GM21723 (cell line): Measurements from ENCODE around the gene PCMT1.
"Not testable (repeated sequence)": the region's sequence is repeated elsewhere in the genome, so short reads cannot be mapped to it uniquely, and the experiment has no call there.

ENCODE experiments used
- ATAC-seq: cut with Tn5 transposase; IDR thresholded peaks from one replicate; pipeline ENCODE4 v1.9.1; 2021; ENCODE audit warnings: mild to moderate bottlenecking, moderate library complexity; ENCODE audit not compliant: unreplicated experiment

The PCMT1 gene

DNA sequence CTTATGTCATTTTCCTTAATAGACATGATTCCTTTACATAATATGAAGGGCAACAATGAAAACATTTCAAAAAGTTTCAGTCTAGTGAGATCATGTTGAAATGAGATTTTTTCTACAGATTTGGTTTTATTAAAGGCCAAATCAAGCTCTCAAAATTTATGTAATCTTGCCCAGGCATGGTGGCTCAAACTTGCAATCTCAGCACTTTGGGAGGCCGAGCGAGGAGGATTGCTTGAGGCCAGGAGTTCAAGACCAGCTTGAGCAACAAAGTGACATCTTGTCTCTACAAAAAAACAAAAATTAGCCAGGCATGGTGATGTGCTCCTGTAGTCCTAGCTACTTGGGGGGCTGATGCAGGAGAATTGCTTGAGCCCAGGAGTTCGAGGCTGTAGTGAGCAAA is 63.8 kb downstream of the PCMT1 start:
- ATAC-seq: no peak

DNA sequence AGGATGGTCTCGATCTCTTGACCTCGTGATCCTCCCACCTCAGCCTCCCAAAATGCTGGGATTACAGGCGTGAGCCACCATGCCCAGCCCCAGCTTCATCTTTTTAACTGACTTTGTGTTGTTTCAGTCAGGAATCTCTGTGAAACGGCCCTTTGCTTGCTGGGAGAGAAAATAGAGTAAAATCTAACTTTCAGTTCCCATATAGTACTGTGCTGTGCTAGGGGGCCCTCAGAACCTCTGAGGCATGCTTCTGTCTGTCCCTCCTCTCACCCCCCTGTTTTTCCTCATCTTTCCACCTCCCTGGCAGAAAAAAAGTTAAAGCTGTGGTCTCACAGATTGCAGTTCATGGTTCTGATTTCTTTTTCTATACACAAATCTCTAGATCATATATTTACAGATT is 66.2 kb downstream of the PCMT1 start:
- peak; percentile 82 for ATAC-seq

DNA sequence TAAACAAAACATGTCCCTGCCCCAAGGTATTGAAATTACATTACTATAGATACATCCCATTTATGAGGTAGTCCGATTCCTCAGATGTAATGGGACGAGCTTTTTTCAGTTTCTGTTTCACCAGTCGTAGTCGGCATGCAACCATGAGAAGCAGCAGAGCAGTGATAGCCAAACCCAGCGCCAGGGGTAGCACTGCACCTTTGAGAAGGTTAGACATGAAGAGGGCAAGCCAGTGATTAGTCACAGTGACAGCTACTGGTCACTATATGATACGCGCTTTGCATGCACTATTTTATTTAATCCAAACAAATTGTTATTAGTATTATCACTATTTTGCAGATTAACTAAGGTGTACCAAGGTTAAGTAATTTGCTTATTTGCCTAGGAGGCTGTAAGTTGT is 71.0 kb downstream of the PCMT1 start:
- no peak for ATAC-seq

DNA sequence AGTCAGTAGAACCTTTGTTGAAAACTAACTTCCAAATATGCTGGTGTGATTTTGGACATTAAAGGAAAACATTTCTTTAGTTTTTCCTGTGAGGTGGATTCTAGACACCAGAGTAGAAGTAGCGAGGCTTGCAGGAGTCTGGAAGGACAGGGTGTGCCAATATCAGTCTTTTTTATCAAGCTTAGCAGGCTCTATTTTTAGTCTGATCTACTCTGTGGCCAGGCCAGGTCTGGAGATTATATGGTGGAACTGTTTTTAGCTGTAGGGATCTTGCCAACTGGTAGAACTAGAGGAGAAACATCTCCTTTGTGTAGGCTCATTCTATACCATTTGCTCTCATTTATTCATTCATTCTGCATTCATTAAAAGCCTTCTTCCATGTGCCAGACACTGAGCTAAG is 72.0 kb downstream of the PCMT1 start:
- ATAC-seq: no peak

DNA sequence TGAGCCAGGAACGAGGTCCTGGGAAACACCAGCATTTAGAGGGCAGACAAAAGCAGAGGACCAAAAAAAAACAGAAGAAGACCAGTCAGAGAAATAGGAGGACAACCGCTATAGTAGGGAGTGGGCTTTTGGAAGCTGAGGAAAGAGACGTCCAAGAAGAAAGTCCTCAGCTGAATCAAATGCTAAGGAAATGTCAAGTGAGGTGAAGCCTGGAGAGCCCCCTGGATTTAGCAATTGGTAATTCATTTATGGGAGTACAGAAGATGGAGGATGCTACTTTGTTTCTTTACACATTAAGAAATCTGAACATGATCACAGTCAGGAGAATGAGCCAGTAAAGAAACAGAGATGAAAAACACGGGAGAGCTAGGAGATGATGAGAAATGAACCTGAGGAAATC is 73.5 kb downstream of the PCMT1 start:
- no peak for ATAC-seq

DNA sequence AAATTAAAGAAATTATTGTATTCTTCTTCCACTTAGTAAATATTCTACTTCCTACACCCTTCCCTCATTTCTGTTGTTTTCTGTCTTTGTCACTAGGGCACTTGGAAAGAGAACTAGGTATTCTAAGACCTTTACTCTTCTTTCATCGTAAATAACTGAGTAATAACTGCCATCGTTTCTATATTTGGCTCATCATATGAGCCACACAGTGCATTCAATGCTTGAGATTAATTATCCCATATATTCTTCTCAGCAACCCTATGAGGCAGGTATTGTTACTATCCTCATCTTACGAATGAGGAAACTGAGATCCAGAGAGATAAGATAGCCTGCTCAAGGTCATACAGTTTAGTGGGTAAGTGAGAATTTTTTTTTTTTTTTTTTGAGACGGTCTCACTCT is 75.8 kb downstream of the PCMT1 start:
- ATAC-seq: no peak

DNA sequence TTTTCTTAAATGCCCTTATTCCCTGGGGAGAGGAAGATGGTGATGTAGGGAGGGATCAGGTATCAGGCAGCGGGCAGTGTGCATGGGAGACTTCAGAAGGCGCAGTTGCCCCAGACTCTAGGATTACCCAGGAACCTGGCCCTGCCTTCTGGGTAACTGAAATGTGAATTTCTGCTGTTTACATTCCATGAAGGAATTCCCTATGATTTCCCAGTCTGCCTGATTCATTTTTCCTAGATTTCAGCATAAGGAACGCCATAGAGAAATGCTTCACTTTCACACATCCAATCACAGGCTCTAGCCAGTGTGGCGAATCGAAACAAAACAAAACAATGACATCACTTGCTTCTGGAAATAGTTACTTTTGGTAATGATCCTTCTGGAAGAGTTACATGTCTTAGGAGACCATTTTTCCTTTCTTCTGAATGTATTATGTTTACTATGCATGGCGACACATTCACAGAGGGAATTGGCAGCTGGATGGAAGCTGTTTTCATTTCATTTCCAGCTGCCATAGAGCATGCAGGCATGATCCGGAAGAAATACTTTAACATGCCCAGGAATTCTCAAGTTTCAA is 81.3 kb downstream of the PCMT1 start:
- ATAC-seq: no peak

DNA sequence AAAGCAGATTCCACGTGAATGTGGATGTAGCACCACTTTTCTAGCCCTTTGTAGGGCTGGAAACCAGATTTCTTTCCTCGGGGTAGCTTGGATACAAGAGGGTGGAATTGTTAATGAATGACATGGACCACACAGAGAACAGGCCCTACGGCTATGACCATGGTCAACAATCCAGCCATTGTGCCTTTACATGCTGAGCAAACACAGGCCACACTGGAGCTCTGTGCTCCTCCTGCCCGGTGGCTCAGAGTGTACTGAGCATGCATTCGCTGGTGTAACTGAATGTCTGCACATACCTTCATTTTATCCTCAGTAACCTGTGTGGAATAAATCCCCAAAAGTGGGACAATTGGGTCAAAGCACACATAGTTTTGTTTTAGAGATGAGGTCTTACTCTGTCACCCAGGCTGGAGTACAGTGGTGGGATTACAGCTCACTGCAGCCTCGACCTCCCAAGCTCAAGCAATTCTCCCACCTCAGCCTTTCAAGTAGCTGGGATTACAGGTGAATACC is 81.8 kb downstream of the PCMT1 start:
- ATAC-seq: no peak

DNA sequence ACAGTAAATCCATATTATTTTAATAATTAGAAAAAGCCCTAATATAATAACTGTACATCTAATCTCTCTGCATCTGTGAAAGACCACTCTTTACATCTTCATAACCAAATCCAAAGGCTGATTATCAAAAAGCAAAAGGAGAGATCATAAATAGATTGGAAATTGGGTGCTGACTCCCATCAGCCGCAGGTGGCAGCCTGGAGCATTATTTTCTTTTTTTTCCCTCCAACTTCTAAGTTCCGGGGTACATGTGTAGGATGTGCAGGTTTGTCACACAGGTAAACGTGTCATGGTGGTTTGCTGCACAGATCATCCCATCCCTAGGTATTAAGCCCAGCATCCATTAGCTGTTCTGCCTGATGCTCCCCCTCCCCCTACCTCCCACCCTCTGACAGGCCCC is 84.1 kb downstream of the PCMT1 start:
- no peak for ATAC-seq

DNA sequence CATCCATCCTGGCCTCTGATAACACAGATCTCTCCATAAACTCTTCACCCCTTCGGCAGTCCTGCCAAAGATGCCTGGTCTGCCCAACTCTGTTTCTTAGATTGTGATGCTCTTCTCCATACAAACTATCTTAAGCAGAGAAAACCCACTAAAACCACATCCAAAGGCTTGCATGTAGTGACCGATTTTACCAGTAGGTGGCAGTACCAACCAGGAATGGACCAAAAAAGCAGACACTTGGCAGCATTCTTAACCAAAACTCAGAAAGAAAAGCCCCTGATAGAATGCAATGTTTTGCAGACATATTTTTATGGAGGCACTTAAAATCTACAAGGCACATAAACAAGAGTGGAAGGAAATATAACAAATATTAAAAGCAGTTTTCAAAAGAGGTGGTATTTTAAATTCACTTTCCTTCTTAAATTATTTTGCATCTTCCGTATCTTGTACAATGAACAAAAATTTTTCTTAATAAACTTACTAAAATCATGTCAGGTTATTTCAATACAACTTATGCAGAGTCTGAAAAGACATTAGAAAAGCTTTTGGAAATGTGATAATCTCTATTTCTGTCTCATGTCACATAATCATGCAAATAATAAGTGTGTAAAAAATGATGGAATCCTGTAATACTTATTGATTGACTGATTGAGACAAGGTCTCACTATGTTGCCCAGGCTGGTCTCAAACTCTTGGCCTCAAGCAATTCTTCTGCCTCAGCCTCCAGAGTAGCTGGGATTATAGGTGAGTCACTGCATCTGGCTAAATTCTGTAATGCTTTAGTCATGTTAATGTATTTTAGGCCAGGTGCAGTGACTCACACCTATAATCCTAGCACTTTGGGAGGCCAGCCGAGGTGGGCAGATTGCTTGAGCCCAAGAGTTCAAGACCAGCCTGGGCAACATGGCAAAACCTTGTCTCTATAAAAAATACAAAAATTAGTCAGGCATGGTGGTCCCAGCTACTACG is 85.3 kb downstream of the PCMT1 start:
- no peak for ATAC-seq

DNA sequence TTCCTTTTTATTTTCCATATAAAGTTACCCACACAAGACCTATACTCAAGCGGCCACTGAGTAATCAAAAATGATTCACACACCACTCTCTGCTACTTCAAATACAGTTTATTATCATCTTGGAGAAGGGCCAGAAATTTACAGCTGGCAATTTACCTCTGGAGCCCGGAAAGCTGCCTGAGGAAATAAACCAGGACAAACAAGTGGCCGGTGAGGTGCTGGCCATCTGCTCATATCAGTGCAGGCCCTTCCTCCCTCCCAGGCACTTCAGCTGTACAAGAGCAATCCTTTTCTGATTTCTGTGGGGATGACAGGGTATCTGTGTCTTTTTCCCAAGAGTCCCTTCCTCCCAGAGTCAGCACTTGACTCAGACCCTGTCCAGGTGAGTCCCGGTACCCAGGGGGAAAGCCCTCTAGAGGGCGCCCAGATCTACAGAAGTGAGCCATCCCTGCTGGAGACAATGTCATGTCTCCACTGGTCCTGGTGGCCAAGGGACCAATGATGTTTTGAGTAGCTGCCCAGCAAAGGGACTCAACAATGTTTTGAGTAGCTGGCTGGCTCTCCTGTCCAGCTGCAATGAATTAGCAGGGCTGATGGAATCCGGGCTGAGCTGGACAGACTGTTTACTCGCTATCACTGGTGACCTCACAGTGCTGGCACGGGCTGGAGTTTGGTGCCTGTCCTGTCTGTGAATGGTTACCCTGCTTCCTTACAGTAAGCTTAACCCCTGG is 91.0 kb downstream of the PCMT1 start:
- no peak for ATAC-seq

DNA sequence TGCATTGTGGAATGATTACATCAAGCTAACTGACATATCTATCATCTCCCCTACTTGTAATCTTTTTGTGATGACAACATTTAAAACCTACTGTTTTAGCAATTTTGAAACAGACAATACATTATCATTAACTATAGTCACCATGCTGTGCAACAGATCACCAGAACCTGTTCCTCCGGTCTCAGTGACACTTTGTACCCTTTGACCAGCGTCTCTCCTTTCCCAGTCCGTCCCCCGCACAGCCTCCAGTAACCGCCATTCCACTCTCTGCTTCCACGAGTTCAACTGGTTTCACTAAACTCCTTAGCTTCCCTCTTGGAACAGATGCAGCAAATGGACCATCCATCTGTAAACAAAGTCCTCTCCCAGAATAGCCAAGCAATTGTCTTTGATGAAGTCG is 92.8 kb downstream of the PCMT1 start:
- no peak for ATAC-seq

DNA sequence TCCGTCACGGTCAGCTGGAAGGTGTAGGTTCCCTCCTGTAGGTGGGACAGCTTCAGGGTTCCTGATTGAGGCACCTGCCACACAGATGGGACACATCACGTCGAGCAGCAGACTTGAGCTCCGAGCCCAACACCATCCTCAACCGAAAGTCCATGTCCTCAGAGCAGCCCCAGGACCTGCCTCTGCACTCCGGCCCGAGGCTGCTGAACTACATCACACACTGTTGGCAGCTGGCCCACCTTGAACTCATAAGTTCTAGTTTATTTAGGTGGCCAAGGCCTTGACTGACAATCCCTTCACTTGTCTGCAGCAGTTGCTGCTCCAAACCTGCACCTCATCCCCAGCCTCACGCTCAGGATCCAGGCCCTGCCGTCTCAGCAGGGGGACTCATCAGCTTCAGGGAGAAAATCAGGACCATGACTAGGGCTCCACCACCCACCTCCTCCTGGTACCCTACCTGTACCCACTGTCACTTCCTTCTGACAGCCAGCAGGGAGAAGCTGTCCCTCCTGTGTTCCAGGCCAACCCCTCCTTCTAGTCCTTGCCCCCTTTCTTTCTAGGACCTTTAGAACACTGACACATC is 93.6 kb downstream of the PCMT1 start:
- no peak for ATAC-seq

DNA sequence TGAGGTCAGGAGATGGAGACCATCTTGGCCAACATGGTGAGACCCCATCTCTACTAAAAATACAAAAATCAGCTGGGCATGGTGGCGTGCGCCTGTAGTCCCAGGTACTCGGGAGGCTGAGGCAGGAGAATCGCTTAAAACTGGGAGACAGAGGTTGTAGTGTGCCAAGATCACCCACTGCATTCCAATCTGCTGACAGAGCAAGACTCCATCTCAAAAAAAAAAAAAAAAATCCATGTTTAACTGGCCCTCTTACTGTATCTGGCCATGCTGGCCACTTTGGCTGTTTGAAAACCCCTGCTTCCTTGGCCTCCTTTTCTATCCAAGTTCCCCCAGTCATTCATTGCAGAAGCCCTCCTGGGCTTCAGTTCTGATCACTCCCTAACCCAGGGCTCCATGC is 94.5 kb downstream of the PCMT1 start:
- ATAC-seq: not testable (repeated sequence)

DNA sequence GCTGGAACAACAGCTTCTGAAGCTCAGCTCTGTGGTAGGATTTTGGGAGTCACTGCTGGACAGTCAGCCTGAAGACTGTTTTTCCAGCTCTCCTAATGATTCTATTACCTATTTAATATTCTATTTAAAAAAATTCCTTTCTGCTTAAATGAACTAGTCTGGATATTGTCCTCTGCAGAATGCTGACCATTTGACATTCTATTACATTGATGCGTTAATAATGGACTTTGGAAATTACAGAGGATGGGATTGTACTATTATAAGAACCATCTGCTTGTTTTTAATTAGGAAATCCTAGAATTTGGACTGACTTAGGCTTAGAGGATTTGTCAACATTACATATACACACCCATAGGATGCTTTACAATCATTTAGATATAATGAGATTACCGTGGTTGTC is 94.9 kb downstream of the PCMT1 start:
- ATAC-seq: no peak

DNA sequence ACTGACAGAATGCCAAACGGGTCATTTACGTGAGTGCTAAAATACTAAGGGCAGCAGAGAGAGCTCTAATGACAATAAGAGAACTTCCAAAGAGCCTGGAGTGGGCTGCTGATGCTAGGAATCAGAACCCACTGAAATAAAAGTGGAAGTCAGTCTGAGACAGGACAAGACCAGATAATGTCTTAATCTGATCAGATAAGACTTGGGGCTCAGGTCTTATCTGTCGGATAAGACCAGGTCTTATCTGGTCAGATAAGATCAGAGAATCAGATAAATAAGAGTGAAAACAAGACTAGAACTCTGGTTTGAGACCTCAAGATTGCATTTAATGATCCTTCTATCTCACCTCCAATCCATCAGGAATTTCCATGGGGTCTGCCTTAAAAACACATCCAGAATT is 96.0 kb downstream of the PCMT1 start:
- ATAC-seq: no peak

DNA sequence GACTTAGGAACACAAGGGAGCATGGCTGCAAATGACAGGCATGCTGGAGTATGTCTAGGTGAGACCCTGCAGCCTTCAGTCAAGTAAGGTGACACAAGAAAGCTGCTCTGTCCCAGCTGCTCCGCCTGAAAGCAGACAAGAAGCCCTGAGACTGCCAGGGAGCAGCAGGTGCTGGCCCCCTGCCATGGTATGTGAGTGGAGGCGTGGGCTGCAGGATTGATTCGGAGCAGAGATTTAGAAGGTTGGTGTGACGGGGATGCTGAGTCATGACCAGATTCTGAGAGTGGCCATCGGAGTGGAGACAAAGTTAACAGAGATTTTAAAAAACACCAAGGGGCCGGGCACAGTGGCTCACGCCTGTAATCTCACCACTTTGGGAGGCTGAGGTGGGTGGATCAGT is 96.8 kb downstream of the PCMT1 start:
- no peak for ATAC-seq

DNA sequence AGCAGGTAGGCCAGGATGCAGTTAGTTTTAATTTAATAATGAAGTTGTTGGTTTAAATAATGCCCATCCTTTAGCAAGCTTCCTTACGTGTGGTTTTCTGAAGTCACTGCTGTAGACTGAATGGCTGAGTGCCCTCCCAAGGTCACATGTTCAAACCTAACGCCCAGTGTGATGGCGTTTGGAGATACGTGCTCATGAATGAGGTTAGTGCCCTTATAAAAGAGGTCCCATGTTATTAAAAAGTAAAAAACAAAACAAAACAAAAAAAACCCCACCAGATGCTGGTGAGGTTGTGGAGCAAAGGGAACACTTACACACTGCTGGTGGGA is 98.4 kb downstream of the PCMT1 start:
- no peak for ATAC-seq

DNA sequence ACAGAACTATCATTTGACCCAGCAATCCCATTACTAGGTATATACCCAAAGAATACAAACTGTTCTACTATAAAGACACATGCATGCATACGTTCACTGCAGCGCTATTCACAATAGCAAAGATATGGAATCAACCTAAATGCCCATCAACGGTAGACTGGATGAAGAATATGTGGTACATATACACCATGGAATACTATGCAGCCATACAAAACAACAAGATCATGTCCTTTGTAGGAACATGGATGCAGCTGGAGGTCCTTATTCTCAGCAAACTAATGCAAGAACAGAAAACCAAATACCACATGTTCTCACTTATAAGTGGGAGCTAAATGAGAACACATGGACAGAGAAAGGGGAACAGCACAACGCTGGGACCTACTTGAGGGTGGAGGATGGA is 98.8 kb downstream of the PCMT1 start:
- ATAC-seq: not testable (repeated sequence)

DNA sequence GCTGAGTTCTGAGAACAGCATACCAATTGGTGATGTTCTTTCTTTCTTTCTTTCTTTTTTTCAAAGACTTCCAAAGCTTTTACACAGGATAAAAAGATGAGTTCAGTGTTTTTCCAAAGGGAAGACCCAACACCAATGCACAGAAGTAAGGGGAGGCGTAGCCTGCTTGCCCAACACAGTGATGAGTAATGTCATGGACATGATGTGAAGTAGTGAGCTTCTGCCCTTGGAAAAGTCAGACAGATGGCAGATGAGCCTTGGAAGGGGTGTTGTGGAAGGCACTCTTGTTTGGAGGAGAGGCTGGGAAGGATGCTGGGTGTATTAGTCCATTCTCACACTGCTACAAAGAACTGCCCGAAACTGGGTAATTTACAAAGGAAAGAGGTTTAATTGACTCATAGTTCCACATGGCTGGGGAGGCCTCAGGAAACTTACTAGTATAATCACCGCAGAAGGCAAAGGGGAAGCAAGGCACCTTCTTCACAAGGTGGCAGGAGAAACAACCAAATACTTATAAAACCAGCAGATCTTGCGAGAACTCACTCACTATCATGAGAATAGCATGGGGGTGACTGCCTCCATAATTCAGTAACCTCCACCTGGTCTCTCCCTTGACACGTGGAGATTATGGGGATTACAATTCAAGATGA is 102.0 kb downstream of the PCMT1 start:
- no peak for ATAC-seq

DNA sequence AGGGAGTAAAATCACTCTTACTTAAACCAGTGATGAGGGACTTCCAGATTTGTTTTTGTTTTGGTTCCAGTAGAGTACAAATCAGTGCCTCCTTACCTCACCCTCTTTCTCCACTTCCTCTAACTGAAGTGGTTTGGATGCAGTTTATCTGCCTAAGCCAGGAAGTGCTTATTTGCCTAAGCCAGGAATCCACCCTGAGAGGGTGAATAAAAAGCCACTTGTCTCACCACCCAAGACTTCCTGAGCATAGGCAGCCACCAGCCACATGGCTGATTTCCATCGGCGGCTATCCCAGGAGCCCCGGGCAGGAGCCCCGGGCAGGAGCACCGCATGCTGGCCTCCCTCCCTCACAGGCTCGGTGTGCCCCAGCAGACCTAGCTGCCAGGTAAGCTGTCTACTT is 102.6 kb downstream of the PCMT1 start:
- no peak for ATAC-seq
